MM.1S (cell line): Measurements from ENCODE around the gene ANKRD24.
"Not testable (repeated sequence)": the region's sequence is repeated elsewhere in the genome, so short reads cannot be mapped to it uniquely, and the experiment has no call there.

Experiments
- CTCF ChIP-seq: fragments of 300-600 bp; sonication (generic); IDR thresholded peaks from 2 replicates; pipeline ENCODE4 v1.5.1; 2016; ENCODE audit warnings: antibody characterized with exemption, low read length, mixed read lengths
- EZH2 ChIP-seq: fragments of 300-600 bp; sonication (generic); optimal IDR thresholded peaks from 2 replicates; pipeline ENCODE3; 2017; ENCODE audit warnings: low read depth, mild to moderate bottlenecking, antibody characterized with exemption, low read length, mixed read lengths
- EZH2phosphoT487 ChIP-seq: fragments of 300-600 bp; sonication (generic); IDR thresholded peaks from 2 replicates; pipeline ENCODE4 v1.6.1; 2018; ENCODE audit warnings: antibody characterized with exemption, low read length

- TF ChIP-seq CTCF, EZH2, EZH2phosphoT487: not testable (repeated sequence)
These were observed 39.6 kb upstream of the ANKRD24 start for GRCh38 chr19:4142916-4143315.
